ENCODE data around the gene SPARC. TPM values are rescaled to one million over a fixed set of nuclear protein-coding genes. Genes with fewer than 3 reads are reported as not detected.

Gene SPARC
- total RNA-seq, 1 experiment from 2014 or later, result 320 TPM

DNA sequence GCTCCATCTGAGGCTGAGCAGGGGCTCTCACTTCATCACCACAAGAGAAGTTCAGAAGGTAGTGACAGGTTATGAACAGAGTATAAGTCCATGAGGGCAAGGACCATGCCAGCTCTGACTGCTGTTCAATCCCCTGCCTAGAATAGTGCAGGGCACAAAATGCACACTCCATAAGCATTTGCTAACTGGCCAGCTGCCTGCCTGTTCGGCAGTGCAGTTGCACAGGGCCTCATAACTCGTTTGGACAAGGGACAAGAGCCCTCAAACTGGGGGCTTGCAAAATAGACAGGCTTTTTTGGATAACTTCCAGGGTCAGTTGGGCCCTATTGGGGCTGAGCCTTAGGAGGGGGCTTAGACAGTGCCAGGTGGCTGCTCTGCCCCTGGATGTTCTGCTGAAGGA lies 21.1 kb downstream of the SPARC start:
- no peak overlapping the region for H4K5ac ChIP-seq (ENCODE audit: insufficient read length, low read depth, low read length)
- peaks cover 34 to 81% (median 76%) of the 10 kb centered on the region in 3 experiments; a peak in 6 of 7 replicates for H3K36me3 Mint-ChIP-seq (ENCODE audit: insufficient read depth in 1 of 3, low read depth in 3 of 3)
- no peak overlapping the region for H3K27ac ChIP-seq (ENCODE audit: insufficient read length, low read depth, low read length)
- H3K4me1 ChIP-seq (ENCODE audit: insufficient read depth, low read length), result no peaks in the 10 kb centered on the region
- H3K23me2 ChIP-seq (ENCODE audit: insufficient read length, low read depth, low read length, poor library complexity, severe bottlenecking), result no peaks in the 10 kb centered on the region
- H3K79me2 ChIP-seq (ENCODE audit: insufficient read depth, low read length), result no peaks in the 10 kb centered on the region
- no peaks in the 10 kb centered on the region for H3K27me3 ChIP-seq (ENCODE audit: insufficient read depth, low read length)
- no peaks in the 10 kb centered on the region for H3K27me3 Mint-ChIP-seq (ENCODE audit: low read depth)
- H2BK12ac ChIP-seq (ENCODE audit: insufficient read length, low read depth, low read length), result no peak overlapping the region
- H4K91ac ChIP-seq (ENCODE audit: insufficient read length, low read depth, low read length), result no peak overlapping the region
- no CpG with 5 or more reads among the region's 2 CpGs for WGBS (ENCODE audit: extremely low coverage, insufficient read length, low lambda C conversion rate)
- DNase-seq, result no peak
- H3K27ac Mint-ChIP-seq, result no peak overlapping the region
- TF ChIP-seq, protein P1, sequence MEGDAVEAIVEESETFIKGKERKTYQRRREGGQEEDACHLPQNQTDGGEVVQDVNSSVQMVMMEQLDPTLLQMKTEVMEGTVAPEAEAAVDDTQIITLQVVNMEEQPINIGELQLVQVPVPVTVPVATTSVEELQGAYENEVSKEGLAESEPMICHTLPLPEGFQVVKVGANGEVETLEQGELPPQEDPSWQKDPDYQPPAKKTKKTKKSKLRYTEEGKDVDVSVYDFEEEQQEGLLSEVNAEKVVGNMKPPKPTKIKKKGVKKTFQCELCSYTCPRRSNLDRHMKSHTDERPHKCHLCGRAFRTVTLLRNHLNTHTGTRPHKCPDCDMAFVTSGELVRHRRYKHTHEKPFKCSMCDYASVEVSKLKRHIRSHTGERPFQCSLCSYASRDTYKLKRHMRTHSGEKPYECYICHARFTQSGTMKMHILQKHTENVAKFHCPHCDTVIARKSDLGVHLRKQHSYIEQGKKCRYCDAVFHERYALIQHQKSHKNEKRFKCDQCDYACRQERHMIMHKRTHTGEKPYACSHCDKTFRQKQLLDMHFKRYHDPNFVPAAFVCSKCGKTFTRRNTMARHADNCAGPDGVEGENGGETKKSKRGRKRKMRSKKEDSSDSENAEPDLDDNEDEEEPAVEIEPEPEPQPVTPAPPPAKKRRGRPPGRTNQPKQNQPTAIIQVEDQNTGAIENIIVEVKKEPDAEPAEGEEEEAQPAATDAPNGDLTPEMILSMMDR (conservative IDR thresholded peaks at IDR 0.05), result no peak
- H3K14ac ChIP-seq (ENCODE audit: insufficient read depth, low read length), result no peak overlapping the region
- H3K56ac ChIP-seq (ENCODE audit: insufficient read length, low read depth, low read length), result no peak overlapping the region
- H3K4me2 ChIP-seq (ENCODE audit: insufficient read depth, insufficient read length, low read length), result no peak overlapping the region
- H3K79me1 ChIP-seq (ENCODE audit: insufficient read depth, low read depth, low read length, poor library complexity, severe bottlenecking), result no peaks in the 10 kb centered on the region
- H3K18ac ChIP-seq (ENCODE audit: insufficient read length, low read depth, low read length), result no peak overlapping the region
- no peak overlapping the region for H2BK5ac ChIP-seq (ENCODE audit: insufficient read length, low read length)
- H3T11ph ChIP-seq (ENCODE audit: low read length), result no peak overlapping the region
- H2BK15ac ChIP-seq (ENCODE audit: low read depth, low read length), result no peak overlapping the region
- peaks cover 7% of the 10 kb centered on the region in 2 experiments; a peak in 3 of 4 replicates for H3K4me1 Mint-ChIP-seq
- no peak overlapping the region for H3K4ac ChIP-seq (ENCODE audit: low read depth, low read length)
- no peak overlapping the region for H3K4me3 Mint-ChIP-seq
- no peak overlapping the region for H3K23ac ChIP-seq (ENCODE audit: insufficient read length, low read depth, low read length)
- no peak overlapping the region for H2BK20ac ChIP-seq (ENCODE audit: low read depth, low read length, poor library complexity, severe bottlenecking)
- no peak overlapping the region for H2BK120ac ChIP-seq (ENCODE audit: low read depth, low read length, poor library complexity, severe bottlenecking)
- H4K8ac ChIP-seq (replicated peaks; ENCODE audit: insufficient read length, low read depth, low read length), result no peak overlapping the region
- H4K20me1 ChIP-seq (ENCODE audit: control insufficient read depth, insufficient read depth, insufficient read length), result no peaks in the 10 kb centered on the region
- H2AK5ac ChIP-seq (ENCODE audit: insufficient read length, low read length), result no peak overlapping the region
- H3K9me3 ChIP-seq (ENCODE audit: control insufficient read depth, low read depth, low read length), result no peaks in the 10 kb centered on the region
- H2AFZ ChIP-seq (ENCODE audit: low read length), result no peak overlapping the region
- no peaks in the 10 kb centered on the region for H3K9me3 Mint-ChIP-seq
- no peak overlapping the region for H3K9ac ChIP-seq (ENCODE audit: extremely low read depth, insufficient read length, low read length)

Data from H9 (cell line).